GM19463 (cell line): ENCODE data around the gene PTPA.

Experiments used
- ATAC-seq: cut with Tn5 transposase; IDR thresholded peaks from one replicate; pipeline ENCODE4 v1.9.1; 2021; ENCODE audit warnings: mild to moderate bottlenecking, moderate library complexity; ENCODE audit not compliant: unreplicated experiment

PTPA gene

DNA sequence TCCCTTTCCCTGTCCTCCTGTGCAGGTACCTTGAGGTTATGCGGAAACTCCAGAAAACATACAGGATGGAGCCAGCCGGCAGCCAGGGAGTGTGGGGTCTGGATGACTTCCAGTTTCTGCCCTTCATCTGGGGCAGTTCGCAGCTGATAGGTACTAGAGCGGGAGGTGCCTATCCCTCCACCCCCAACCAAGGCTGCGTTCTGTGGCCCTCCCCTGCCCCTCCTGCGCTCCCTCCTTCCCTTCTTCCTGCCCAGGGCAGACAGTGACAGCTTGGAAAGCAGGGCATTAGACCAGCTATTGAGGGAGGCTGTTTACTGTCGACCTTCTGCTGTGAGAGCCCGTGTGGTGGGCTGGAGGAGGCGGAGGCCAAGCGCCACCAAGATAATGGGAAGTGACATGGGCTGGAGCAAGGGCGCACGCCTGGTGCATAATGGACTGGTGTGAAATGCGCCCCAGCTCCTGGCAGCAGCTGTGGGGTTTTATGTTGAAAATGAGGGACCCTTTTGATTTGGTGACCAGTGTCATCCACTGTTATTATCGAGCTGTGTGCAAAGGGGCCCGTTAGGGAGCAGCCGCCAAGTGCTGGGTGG, 25.3 kb downstream of the PTPA start:
- ATAC-seq, result no peak

DNA sequence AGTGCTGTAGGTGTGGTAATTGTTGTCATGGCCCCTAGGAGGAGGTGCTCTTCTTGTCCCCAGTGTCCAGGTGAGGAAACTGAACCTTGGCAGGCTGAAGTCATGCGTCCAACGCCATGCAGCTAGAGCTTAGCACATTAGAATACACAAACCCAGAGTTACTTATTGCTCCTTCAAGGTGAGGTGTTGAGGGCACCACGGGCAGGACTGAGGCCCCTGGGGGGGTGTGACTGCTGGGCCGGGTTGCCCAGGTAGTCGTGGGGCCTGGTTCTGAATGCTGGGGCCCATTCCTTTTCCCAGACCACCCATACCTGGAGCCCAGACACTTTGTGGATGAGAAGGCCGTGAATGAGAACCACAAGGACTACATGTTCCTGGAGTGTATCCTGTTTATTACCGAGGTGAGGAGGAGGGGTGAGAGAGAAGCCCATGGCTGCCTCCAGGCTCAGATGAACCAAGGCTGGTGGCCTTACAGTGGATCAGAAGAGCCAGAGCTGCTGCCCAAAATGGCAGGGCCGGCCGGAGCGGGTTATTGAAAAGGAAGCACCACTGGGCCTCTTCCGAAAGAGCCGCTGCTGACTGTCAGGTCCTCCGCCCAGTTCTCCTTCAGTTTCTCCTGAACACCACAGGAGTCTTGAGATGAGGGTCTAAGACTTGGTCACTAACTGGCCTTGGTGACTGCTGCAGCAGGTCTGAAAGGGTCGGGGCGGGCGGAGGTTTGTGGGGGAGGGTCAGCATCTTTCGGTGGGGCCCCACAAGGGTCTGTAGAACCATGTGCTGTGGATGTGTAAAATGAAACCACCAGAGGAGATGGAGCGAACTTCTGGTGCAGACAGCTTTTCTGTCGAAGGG, 26.3 kb downstream of the PTPA start:
- ATAC-seq, result no peak

DNA sequence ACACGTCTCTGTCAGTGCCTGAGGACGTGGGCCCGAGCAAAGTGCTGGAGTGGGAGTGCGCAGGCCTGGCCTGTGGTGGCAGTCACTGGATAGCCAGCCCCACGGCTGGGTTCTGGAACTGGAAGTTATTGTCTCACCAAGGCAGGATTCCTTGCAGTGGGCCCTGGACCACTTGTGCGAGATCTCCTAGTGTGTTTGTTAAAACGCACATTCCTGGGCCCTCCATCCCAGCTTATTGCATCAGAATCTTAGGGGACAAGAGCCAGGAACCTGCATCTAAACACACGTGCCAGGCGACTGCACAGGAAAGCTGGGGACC, 26.9 kb downstream of the PTPA start:
- ATAC-seq, result no peak

DNA sequence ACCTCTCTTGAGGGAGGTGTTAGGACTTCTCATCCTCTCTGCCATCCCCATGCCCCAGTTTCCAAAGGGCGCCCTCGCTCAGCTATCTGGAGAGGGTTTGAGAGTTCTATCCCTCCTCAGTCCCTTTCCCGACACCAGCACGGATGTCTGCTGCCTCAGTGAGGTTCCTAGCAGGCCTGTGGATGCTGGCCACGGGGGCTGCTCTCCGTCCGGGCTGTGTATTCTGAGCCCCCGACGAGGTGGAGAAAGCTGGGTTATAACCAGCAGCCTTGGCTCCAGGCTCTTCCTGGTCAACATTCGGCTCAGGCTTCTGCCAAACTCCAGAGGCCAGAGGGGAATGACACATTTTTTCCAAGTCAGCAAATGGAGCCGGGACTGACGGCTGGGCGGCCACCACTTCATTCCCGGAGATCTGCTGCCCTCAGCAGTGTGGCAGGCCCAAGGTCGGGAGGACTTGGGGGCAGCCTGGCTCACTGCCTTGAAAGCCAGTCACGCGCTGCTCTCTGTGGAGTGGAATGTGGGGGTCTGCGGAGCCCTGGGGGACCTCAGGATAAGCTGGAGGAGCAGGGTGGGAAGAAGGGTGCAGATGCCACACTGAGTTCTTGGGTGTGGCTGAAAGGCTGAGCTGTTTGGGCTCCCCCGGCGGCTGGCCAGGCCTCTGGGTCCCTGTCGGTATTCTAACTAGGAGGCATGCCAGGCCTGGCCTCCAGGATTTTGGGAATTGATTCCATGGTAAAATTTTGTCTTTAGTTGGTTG, 27.4 kb downstream of the PTPA start:
- ATAC-seq, result no peak

DNA sequence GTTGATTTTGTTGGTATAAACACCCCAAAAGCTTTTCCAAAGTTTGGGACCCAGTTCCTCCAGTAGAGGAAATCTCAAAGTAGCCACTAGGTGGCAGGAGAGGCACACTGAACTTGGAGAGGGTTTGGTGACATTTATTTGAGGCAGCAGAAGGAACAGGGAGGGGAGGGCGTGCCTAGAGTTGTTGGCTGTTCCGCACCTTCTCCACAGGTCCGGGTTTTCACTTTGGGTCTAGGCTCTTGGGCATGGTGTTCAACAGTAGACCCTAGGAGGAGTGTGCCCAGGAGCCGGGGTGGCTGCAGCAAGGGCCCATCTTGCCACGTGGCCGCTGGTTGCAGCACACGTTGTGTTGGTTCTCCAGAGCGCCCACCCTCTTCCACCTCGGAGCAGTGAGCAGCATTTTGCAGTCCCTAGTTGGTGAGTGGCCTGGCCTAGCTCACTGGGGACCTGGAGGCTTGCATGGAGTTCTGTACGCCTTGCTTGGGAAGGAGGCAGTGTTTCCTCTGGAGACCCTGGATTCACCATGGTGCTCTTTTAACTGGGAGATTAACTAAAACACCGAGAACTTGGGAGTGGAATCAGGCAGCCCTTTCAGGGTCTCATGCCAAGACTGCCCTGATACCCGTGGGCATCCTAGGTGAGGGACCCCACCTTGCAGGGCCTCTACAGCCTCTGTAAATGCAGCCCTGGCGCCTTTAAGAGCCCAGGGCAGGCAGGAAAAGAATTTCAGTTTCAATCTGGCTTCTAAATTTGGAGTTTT, 28.2 kb downstream of the PTPA start:
- peak; percentile 27 for ATAC-seq

DNA sequence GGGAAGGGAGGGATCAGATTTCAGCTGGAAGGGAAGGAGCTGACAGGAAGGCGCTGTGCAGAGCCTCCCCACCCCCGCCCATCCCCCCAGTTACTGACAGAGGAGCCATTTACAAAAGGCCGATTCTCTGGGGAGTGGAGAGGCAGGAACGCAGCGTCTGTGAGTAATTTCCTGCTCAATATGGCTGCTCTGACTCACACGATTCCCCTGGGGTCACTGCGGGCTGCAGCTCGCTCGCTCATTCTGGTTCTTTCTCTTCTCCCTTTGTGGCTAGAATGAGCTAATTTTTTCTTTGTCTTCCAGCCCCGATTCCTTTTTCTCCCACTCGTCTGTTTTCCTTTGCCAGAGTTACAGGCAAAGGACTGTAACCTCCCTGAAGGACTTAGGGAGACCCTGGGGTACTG, 28.8 kb downstream of the PTPA start:
- ATAC-seq, result peak; percentile 53

DNA sequence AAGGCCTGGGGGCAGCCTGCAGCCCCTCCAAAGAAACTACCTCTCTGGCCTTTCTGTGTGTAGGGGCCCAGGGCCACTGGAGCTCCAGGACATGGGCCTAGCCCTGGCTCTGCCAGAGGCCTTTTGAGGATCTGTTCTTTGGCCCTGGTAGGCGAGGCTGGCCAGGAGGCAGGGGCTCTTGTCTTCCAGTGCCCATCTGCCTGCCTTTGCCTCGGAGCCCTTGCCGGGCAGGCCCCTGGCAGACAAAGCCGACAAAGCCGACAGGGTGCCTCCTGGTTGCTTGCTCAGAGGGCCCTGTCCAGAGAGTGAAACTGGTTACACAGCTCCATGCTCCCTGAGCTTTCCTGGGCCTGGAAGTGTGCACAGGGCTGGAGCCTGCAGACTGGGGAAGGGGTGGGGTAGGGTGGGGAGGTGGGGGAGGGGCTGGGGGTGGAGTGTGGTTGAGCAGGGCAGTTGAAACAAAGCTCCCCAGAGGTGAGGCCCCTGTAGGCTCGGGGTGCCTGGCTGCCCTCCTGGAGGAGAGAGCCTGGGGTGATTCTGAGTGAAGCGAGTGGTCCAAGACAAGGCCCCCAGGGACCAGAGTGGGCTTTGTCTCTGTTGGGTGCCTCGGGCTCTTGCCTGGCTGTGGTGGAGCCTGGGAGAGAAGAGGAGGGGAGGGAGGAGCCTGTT, 29.3 kb downstream of the PTPA start:
- no peak for ATAC-seq

DNA sequence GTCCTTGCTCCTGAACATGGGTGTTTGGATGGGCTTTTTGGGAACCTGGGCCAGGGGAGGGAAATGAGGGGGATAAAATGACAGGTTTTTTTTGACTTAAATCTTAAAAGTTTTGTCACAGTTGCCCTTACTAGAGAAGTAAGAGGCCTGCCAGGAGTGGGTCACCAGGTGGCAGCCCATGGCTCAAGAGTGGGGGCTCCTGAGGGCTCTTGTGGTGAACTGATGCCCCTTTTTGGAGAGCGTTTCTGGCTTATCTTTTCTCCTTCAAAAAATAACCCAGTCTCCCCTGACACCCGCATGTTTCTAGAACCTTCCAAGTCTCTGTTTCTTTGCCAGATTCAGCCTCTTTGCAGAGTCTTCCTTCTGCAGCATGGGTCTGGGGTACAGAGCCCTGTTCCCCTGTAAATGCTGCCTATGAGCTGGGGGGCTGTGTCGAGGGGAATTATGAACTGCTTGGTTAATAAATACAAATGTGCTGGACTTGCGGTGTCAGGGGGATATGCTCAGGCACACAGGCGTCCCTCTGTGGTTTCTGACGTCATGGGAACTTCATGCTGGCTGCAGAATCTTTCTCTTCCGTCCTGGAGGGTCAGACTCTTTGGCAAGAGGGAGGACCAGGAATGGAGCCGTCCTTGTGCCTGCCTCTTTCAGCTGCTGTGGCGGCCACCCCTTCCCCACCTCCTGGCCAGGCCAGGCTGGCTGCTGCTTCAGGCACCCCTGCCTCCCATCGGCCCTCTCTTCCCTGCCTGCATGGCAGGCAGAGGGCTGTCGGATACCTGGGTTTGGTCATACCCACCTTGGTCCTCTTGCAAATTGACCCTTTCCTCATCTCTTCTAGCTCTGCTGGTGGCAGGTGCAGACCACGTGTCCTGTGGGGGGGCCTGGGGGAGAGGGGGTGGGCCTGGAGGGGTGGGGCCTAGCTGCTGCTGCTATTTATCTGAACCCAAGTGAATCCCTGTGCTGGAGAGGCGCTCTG, 30.1 kb downstream of the PTPA start:
- ATAC-seq, result no peak

DNA sequence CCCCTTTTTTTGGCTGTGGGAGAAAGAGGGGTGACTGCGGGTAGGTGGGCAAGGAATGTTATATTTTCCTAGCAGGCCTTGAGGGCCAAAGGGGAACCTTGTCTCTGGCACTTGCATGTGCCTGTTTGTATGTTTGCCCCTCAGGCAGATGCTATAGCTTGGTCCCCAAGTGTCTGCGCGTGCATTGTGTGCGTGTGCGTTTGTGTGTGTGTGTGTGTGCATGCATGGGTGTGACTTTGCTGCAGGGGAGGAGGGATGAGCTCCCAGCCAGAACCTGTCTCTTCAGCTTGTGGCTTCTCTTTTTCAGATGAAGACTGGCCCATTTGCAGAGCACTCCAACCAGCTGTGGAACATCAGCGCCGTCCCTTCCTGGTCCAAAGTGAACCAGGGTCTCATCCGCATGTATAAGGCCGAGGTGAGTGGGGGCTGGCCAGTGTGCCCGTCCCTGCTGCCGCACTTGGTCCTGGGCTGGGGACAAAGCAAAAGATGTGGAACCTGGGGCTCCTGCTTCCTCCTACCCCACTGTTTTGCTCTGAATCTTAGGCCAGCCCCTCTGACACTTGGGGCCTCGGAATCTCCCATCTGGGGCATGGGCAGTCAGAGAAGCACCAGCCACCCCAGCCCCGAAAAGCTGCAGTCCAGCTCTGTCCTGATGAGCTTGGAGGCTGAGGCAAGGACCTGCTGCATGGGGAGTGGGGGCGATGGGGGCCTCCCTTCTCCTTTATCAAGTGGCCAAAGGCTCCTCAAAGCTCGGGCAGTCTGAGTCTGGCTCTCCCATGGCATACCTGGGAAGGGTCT, 31.1 kb downstream of the PTPA start:
- ATAC-seq, result no peak

DNA sequence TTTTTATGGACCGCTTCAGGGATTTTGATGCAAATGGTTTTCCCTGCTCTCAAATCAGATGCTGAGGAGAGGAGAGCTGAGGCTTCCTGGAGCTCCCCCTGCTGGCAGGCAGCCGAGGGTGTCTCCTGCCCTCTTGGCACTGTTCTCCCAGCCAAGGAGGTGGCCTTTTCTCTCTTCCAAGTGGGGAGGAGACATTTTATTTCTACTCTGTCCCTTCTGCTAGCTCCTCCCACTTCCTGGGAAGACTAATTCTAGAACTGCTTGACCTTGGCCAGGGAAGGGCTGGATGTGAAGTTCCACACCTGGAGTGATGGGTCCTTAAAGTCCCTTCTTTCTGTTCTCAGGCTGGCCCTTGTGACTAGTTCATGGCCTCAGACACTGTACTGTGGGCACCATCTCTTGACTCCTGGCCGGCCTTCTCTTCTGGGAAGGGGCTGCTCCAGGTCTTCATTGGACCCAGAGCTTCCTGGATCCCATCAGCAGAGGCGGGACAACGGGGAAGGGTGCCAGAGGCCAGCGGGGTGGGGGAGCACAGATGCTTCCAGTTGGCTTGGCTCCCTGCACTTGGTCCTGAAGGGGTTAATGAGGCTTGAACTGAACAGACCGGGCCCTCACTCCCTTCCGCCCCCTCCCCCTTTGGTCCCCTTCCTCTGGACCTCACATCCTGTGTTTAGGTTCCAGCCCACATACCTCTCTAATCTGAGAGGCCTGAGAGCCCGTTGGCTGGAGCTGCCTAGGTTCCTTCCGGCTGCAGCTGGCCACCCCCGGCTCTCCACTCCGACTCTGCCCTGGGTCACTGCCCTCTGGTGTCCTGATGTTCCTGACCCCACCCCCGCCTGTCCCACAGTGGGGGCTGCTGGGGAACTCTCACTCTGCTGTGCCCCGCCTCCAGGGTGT, 32.1 kb downstream of the PTPA start:
- ATAC-seq, result no peak

DNA sequence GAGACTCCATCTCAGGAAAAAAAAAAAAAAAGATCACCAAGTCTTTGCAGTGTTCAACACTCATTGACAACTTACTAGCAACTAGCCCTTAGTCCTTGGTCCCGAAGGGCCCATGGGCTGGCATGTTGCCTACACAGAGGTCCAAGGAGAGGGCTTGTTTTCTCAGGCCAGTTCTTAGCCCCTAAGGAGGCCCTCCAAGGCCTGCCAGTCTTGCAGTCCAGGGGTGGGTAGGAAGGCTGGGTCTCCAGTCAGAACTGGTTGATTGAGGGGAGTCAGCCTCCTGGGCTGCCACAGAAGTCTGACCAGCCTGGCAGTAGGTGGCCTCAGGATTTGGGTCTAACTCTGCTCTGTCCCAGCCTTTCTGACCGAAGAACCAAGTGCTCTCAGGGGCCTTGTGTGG, 34.1 kb downstream of the PTPA start:
- no peak for ATAC-seq

DNA sequence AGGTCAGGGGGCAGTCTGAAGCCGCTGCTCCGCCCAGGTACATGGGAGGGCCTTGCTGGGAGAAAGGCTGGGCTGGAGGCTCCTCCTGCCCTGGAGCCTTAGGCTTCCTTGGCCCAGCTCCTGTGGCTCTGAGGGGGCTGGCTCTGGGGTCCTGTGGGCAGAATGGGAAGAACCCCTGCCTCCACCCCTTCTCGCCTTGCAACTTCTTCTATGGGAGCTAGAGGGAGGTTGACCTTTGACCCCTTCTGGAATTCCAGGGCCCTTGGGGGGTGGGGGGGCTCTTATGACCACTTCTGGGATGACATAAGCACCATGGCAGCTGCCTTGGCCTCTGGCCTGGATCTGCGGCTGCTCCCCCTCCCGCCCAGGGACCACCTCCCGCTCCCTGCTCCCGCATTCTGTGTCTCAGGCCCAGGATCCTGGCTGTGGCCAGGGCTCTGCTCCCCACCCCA, 34.7 kb downstream of the PTPA start:
- no peak for ATAC-seq

DNA sequence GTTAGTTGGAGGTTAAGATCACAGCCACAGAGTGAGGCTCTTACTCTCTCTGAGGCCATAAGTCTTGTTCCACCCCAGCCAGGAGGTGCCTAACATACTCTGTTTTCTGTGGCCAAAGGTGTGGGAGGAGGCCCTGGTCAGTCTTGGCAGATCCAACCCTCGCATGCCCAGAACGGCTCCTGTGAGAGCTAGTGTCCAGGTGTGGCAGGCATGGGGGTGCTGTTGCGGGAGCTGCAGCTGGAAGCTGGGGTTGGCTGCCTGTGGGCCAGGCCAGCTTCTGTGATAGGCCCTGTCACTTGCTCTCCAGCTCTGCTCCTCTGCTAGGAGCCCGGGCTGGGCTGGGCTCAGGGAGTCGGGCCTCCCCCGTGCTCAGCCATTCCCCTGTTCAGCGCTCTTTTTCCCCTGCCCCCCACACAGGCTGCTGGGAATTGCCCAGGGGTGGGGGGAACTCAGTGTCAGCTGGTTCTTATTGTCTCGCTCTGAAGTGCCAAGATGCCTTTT, 35.3 kb downstream of the PTPA start:
- ATAC-seq, result no peak

DNA sequence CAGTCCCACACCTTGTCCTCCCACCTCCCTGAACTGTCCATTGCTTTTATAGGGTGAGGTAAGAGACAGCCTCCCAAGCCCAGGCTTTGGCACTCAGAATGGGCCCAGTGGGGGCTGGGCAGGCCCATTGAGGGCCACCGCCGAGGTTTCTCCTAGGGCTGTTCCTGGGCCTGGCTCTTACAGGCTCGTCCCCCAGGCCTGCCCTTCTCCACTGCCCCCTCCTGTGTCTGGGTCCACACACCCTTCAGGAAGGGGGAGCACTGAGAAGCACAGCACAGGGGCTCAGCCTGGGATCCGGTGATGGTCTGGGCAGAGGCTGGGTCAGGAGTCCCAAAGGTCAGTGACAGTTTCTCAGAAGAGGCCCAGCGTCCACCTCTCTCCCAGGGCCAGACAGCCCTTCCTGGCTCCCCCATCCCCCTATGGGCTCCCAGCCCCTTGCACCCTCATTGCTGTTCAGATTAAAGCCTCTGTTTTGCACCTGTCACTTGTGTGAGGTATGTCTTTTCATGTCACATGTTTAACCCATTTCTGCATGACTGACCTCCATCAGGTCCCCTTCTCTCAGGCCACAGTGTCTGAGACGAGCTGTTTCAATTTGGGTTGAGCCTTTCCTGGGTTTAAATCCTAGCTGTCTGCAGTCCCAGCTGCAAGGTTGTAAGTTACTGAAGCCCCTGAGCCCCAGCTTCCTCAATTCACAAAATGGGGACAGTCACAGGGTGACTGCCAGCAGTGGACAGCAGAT, 37.4 kb downstream of the PTPA start:
- no peak for ATAC-seq

DNA sequence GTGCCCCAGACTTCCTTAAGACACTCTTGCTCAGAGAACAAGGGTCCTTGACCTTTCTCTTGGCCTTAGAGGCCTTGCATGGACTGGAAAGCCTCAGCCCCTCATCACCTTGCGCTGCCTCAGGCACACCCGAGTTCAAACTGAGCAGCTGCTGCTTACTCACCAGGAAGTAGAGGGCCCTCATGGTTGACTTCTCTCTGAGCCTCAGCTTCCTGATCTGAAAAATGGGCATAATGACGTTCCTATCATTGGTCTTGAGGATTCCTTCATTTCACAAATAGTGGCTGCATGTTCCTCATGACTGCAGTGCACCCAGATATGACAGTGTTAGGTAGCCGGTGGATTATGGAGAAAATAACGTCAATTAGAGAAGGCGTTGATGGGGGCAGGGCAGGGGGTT, 38.2 kb downstream of the PTPA start:
- no peak for ATAC-seq

DNA sequence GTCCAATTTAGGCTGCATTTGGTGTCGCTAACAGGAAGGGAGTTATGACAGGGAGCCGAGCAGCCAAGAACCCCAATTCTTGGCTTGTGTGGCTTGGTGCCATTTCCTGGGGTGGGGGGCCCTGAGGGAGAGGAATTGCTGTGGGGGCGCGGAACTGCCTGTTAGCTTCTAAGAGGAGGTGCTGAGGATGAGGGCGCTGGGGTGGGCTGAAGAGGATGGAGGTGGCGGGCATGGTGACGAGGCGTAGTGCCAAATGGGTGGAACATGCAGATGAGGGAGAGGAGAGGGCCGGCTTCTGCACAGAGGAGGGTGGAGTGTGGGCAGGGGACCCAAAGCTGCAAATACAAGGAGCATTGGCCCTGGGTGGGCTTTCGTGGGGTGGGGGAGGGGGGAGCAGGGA, 38.9 kb downstream of the PTPA start:
- no peak for ATAC-seq

DNA sequence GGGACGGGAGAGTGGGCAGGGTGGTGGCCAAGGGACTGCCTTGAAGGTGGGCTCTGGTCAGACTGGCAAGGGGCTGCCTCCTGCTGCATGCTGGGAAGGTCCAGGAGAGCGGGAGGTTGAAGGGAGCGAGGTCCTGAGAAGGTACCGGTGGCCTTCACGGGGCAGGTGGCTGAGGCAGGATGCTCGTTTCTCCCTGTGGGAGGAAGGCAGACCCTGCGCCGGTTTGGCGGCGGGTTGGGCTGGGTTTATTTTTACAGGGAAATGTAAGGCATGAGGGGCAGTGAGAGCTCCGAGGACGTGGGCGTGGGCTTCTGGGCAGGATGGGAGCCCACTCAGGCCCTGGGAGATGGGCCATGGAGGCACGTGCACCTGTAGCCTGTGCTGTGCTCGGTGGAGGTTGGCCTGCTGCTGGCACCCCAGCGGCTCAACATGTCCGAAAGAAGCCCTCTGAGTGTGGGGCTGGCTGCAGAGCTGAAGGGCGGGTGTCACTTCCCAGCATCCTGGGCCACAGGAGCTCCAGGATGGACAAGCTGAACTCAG, 39.5 kb downstream of the PTPA start:
- ATAC-seq, result no peak
